ENCODE results near the gene KRTAP9-9.
"Not testable (repeated sequence)": the region's sequence is repeated elsewhere in the genome, so short reads cannot be mapped to it uniquely, and the experiment has no call there.

Gene KRTAP9-9

GRCh38 chr17:41255381-41256290 is at the start of gene KRTAP9-9:
Gene KRTAP9-9, plus strand, starts transcription at chr17:41255384.
- not testable (repeated sequence) for H3K36me3 ChIP-seq (ENCODE audit: control insufficient read depth, insufficient read depth, low read length); H3K9ac ChIP-seq (ENCODE audit: low read depth, low read length); H3K9me3 ChIP-seq (ENCODE audit: control insufficient read depth, insufficient read depth, low read length); H3K4me1 ChIP-seq (ENCODE audit: control insufficient read depth, insufficient read depth, low read length); H3K27me3 ChIP-seq (ENCODE audit: control insufficient read depth, insufficient read depth, low read length); H3K4me3 ChIP-seq (ENCODE audit: low read depth, low read length)

- Histone ChIP-seq H3K4me1 (ENCODE audit: control insufficient read depth, insufficient read depth, low read length) (no peaks in the 10 kb centered on the region), H3K4me3 (ENCODE audit: low read depth, low read length) (no peak overlapping the region), H3K9ac (ENCODE audit: low read depth, low read length) (no peak overlapping the region), H3K27me3 (ENCODE audit: control insufficient read depth, insufficient read depth, low read length) (no peaks in the 10 kb centered on the region), H3K36me3 (ENCODE audit: control insufficient read depth, insufficient read depth, low read length) (no peaks in the 10 kb centered on the region), H3K9me3 (ENCODE audit: control insufficient read depth, insufficient read depth, low read length) (peaks cover 5% of the 10 kb centered on the region)
Observed at GRCh38 chr17:41211845-41212466, 43.2 kb upstream of the KRTAP9-9 start.

- H3K4me3 ChIP-seq (ENCODE audit: low read depth, low read length): no peak overlapping the region
- H3K36me3 ChIP-seq (ENCODE audit: control insufficient read depth, insufficient read depth, low read length): no peaks in the 10 kb centered on the region
- no peaks in the 10 kb centered on the region for H3K9me3 ChIP-seq (ENCODE audit: control insufficient read depth, insufficient read depth, low read length)
- no peaks in the 10 kb centered on the region for H3K4me1 ChIP-seq (ENCODE audit: control insufficient read depth, insufficient read depth, low read length)
- no peaks in the 10 kb centered on the region for H3K27me3 ChIP-seq (ENCODE audit: control insufficient read depth, insufficient read depth, low read length)
- no peak overlapping the region for H3K9ac ChIP-seq (ENCODE audit: low read depth, low read length)
Observed at GRCh38 chr17:41212524-41213169, 42.5 kb upstream of the KRTAP9-9 start.

- Histone ChIP-seq H3K4me1 (ENCODE audit: control insufficient read depth, insufficient read depth, low read length) (no peaks in the 10 kb centered on the region), H3K4me3 (ENCODE audit: low read depth, low read length) (no peak overlapping the region), H3K36me3 (ENCODE audit: control insufficient read depth, insufficient read depth, low read length) (no peaks in the 10 kb centered on the region), H3K9ac (ENCODE audit: low read depth, low read length) (no peak overlapping the region), H3K27me3 (ENCODE audit: control insufficient read depth, insufficient read depth, low read length) (no peaks in the 10 kb centered on the region), H3K9me3 (ENCODE audit: control insufficient read depth, insufficient read depth, low read length) (no peaks in the 10 kb centered on the region)
Observed at GRCh38 chr17:41215681-41216080, 39.5 kb upstream of the KRTAP9-9 start.

- H3K27me3 ChIP-seq (ENCODE audit: control insufficient read depth, insufficient read depth, low read length): no peaks in the 10 kb centered on the region
- no peaks in the 10 kb centered on the region for H3K9me3 ChIP-seq (ENCODE audit: control insufficient read depth, insufficient read depth, low read length)
- H3K4me1 ChIP-seq (ENCODE audit: control insufficient read depth, insufficient read depth, low read length): no peaks in the 10 kb centered on the region
- H3K4me3 ChIP-seq (ENCODE audit: low read depth, low read length): no peak overlapping the region
- no peaks in the 10 kb centered on the region for H3K36me3 ChIP-seq (ENCODE audit: control insufficient read depth, insufficient read depth, low read length)
- no peak overlapping the region for H3K9ac ChIP-seq (ENCODE audit: low read depth, low read length)
Observed at GRCh38 chr17:41223821-41224220, 31.4 kb upstream of the KRTAP9-9 start.

- Histone ChIP-seq H3K27me3 (ENCODE audit: control insufficient read depth, insufficient read depth, low read length) (no peaks in the 10 kb centered on the region), H3K9ac (ENCODE audit: low read depth, low read length) (no peak overlapping the region), H3K4me3 (ENCODE audit: low read depth, low read length) (no peak overlapping the region), H3K9me3 (ENCODE audit: control insufficient read depth, insufficient read depth, low read length) (no peaks in the 10 kb centered on the region), H3K36me3 (ENCODE audit: control insufficient read depth, insufficient read depth, low read length) (no peaks in the 10 kb centered on the region), H3K4me1 (ENCODE audit: control insufficient read depth, insufficient read depth, low read length) (no peaks in the 10 kb centered on the region)
Observed at GRCh38 chr17:41226051-41226450, 29.1 kb upstream of the KRTAP9-9 start.

- not testable (repeated sequence) for H3K9ac ChIP-seq (ENCODE audit: low read depth, low read length); H3K36me3 ChIP-seq (ENCODE audit: control insufficient read depth, insufficient read depth, low read length); H3K27me3 ChIP-seq (ENCODE audit: control insufficient read depth, insufficient read depth, low read length); H3K4me3 ChIP-seq (ENCODE audit: low read depth, low read length); H3K4me1 ChIP-seq (ENCODE audit: control insufficient read depth, insufficient read depth, low read length); H3K9me3 ChIP-seq (ENCODE audit: control insufficient read depth, insufficient read depth, low read length)
Observed at GRCh38 chr17:41226598-41227095, 28.5 kb upstream of the KRTAP9-9 start, which contains the start of gene KRTAP9-2. Gene KRTAP9-2, plus strand, starts transcription at chr17:41226648. Its CDS starts 7 bp downstream, at chr17:41226655.

DNA sequence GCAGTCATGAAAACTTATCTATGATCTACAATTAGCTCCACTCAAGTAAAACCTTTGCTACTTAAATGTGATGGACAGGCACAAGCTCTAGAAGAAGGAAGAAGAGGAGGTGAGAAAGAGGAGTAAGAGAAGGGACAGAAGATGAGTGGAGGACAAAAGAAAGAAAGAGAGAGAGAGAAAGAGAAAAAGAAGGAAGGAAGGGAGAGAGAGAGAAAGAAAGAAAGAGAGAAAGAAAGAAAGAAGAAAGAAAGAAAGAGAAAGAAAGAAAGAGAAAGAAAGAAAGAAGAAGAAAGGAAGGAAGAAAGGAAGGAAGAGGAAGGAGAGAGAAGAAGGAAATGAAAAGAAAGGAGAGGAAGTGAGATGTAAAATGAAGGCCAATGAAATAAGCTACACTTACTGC is 25.1 kb upstream of the KRTAP9-9 start:
- H3K9me3 ChIP-seq (ENCODE audit: control insufficient read depth, insufficient read depth, low read length): no peaks in the 10 kb centered on the region
- no peak overlapping the region for H3K4me3 ChIP-seq (ENCODE audit: low read depth, low read length)
- no peak overlapping the region for H3K9ac ChIP-seq (ENCODE audit: low read depth, low read length)
- H3K4me1 ChIP-seq (ENCODE audit: control insufficient read depth, insufficient read depth, low read length): no peaks in the 10 kb centered on the region
- H3K36me3 ChIP-seq (ENCODE audit: control insufficient read depth, insufficient read depth, low read length): no peaks in the 10 kb centered on the region
- H3K27me3 ChIP-seq (ENCODE audit: control insufficient read depth, insufficient read depth, low read length): no peaks in the 10 kb centered on the region

GRCh38 chr17:41231731-41232130 is 23.5 kb upstream of the KRTAP9-9 start:
- no peak overlapping the region for H3K4me3 ChIP-seq (ENCODE audit: low read depth, low read length)
- no peaks in the 10 kb centered on the region for H3K36me3 ChIP-seq (ENCODE audit: control insufficient read depth, insufficient read depth, low read length)
- H3K9me3 ChIP-seq (ENCODE audit: control insufficient read depth, insufficient read depth, low read length): no peaks in the 10 kb centered on the region
- no peaks in the 10 kb centered on the region for H3K27me3 ChIP-seq (ENCODE audit: control insufficient read depth, insufficient read depth, low read length)
- H3K4me1 ChIP-seq (ENCODE audit: control insufficient read depth, insufficient read depth, low read length): no peaks in the 10 kb centered on the region
- H3K9ac ChIP-seq (ENCODE audit: low read depth, low read length): no peak overlapping the region

DNA sequence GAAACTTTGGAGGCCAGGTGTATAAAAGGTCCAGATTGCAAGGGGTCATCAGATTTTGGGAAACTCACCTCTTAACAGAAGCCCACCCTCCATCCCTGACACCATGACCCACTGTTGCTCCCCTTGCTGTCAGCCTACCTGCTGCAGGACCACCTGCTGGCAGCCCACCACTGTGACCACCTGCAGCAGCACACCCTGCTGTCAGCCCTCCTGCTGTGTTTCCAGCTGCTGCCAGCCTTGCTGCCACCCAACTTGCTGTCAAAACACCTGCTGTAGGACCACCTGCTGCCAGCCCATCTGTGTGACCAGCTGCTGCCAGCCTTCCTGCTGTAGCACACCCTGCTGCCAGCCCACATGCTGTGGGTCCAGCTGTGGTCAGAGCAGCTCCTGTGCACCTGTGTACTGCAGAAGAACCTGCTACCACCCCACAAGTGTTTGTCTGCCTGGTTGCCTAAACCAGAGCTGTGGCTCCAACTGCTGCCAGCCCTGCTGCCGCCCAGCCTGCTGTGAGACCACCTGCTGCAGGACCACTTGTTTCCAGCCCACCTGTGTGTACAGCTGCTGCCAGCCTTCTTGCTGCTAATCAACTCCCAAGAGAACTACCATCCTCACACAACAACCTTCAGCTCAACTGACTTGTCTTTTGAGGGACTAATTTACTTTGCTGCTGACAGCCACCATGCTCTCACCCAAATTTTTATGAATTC is 22.6 kb upstream of the KRTAP9-9 start, which contains the start of gene KRTAP9-3:
Gene KRTAP9-3, plus strand, starts transcription at position 51 of the 707 bp plus-strand sequence. Its CDS starts 53 bp downstream, at position 104.
- not testable (repeated sequence) for H3K4me1 ChIP-seq (ENCODE audit: control insufficient read depth, insufficient read depth, low read length); H3K9ac ChIP-seq (ENCODE audit: low read depth, low read length); H3K9me3 ChIP-seq (ENCODE audit: control insufficient read depth, insufficient read depth, low read length); H3K36me3 ChIP-seq (ENCODE audit: control insufficient read depth, insufficient read depth, low read length); H3K4me3 ChIP-seq (ENCODE audit: low read depth, low read length); H3K27me3 ChIP-seq (ENCODE audit: control insufficient read depth, insufficient read depth, low read length)

- not testable (repeated sequence) for H3K4me3 ChIP-seq (ENCODE audit: low read depth, low read length); H3K36me3 ChIP-seq (ENCODE audit: control insufficient read depth, insufficient read depth, low read length); H3K9ac ChIP-seq (ENCODE audit: low read depth, low read length); H3K4me1 ChIP-seq (ENCODE audit: control insufficient read depth, insufficient read depth, low read length); H3K27me3 ChIP-seq (ENCODE audit: control insufficient read depth, insufficient read depth, low read length); H3K9me3 ChIP-seq (ENCODE audit: control insufficient read depth, insufficient read depth, low read length)
Observed at GRCh38 chr17:41237116-41237515, 18.1 kb upstream of the KRTAP9-9 start.
